Panc1 (cell line): ENCODE data around the gene FAM20B.

Experiments used
- POLR2AphosphoS5 ChIP-seq: IDR thresholded peaks from 2 replicates; pipeline ENCODE4 v1.6.1; 2012; ENCODE audit warnings: mild to moderate bottlenecking, low read depth, low read length, moderate library complexity
- TCF7L2 ChIP-seq: IDR thresholded peaks from 2 replicates; pipeline ENCODE4 v1.6.1; 2011; ENCODE audit warnings: mild to moderate bottlenecking, low read depth, low read length, inconsistent platforms
- TF ChIP-seq, protein P1 (sequence below): fragments of 450-650 bp; IDR thresholded peaks from 2 replicates; pipeline ENCODE4 v1.5.1; 2017; ENCODE audit warnings: mild to moderate bottlenecking
- TF ChIP-seq, protein P2 (sequence below), 2 experiments: IDR thresholded peaks; 2 replicates each; pipeline ENCODE4 v1.6.1; 2011 to 2012; ENCODE audit warnings: low read depth in 2 of 2, control low read depth in 1 of 2, low read length in 1 of 2, mild to moderate bottlenecking in 1 of 2, moderate library complexity in 1 of 2; ENCODE audit not compliant: insufficient read depth in 1 of 2

DNA sequence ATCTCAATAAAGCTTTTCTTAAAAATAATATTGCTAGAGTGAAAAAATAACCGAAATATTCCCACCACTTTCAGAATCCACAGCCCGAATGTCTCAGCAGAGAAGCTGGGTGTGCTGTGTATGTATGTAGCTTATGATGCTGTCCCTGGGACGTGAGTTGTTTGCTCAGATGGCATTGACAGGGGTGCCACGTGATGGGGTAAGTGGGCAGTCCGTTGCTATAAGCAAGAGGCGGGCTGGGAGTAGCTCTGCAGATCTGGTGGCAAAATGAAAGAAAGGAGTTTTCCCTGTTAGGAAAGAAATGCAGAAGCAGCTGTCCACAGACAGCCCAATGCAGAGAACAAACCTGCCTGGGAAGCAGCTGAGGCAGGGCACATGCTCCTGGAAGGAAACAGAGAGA, 3.8 kb upstream of the FAM20B start:
- TF ChIP-seq, protein P1, sequence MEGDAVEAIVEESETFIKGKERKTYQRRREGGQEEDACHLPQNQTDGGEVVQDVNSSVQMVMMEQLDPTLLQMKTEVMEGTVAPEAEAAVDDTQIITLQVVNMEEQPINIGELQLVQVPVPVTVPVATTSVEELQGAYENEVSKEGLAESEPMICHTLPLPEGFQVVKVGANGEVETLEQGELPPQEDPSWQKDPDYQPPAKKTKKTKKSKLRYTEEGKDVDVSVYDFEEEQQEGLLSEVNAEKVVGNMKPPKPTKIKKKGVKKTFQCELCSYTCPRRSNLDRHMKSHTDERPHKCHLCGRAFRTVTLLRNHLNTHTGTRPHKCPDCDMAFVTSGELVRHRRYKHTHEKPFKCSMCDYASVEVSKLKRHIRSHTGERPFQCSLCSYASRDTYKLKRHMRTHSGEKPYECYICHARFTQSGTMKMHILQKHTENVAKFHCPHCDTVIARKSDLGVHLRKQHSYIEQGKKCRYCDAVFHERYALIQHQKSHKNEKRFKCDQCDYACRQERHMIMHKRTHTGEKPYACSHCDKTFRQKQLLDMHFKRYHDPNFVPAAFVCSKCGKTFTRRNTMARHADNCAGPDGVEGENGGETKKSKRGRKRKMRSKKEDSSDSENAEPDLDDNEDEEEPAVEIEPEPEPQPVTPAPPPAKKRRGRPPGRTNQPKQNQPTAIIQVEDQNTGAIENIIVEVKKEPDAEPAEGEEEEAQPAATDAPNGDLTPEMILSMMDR: no peak
- TF ChIP-seq, protein P2, sequence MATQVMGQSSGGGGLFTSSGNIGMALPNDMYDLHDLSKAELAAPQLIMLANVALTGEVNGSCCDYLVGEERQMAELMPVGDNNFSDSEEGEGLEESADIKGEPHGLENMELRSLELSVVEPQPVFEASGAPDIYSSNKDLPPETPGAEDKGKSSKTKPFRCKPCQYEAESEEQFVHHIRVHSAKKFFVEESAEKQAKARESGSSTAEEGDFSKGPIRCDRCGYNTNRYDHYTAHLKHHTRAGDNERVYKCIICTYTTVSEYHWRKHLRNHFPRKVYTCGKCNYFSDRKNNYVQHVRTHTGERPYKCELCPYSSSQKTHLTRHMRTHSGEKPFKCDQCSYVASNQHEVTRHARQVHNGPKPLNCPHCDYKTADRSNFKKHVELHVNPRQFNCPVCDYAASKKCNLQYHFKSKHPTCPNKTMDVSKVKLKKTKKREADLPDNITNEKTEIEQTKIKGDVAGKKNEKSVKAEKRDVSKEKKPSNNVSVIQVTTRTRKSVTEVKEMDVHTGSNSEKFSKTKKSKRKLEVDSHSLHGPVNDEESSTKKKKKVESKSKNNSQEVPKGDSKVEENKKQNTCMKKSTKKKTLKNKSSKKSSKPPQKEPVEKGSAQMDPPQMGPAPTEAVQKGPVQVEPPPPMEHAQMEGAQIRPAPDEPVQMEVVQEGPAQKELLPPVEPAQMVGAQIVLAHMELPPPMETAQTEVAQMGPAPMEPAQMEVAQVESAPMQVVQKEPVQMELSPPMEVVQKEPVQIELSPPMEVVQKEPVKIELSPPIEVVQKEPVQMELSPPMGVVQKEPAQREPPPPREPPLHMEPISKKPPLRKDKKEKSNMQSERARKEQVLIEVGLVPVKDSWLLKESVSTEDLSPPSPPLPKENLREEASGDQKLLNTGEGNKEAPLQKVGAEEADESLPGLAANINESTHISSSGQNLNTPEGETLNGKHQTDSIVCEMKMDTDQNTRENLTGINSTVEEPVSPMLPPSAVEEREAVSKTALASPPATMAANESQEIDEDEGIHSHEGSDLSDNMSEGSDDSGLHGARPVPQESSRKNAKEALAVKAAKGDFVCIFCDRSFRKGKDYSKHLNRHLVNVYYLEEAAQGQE (IDR thresholded peaks at IDR 0.05; ENCODE audit: insufficient read depth in 1 of 2, low read depth in 2 of 2, low read length in 1 of 2): no peak
- TF ChIP-seq POLR2AphosphoS5: no peak
- TF ChIP-seq TCF7L2: no peak
